GM23248 (cell line): Measurements from ENCODE around the gene TFPI2. TPM values are rescaled to one million over a fixed set of nuclear protein-coding genes. Genes with fewer than 3 reads are reported as not detected.

Experiments
- DNase-seq: peaks from one replicate; pipeline ENCODE4 v3.0.0-alpha.2; 2015
- H2AFZ ChIP-seq: fragments of 200-600 bp; sonication (generic); 2 replicates; pipeline ENCODE4 v1.6.1; 2016; ENCODE audit warnings: antibody characterized with exemption
- H3F3A ChIP-seq: fragments of 200-600 bp; sonication (generic); 2 replicates; pipeline ENCODE4 v1.6.1; 2016; ENCODE audit warnings: mild to moderate bottlenecking, antibody characterized with exemption, mixed run types; ENCODE audit not compliant: insufficient read depth
- H3K27ac ChIP-seq: fragments of 200-600 bp; sonication (generic); 2 replicates; pipeline ENCODE4 v1.5.1; 2016; ENCODE audit warnings: mild to moderate bottlenecking
- H3K27me3 ChIP-seq: fragments of 200-600 bp; sonication (generic); replicated peaks from 2 replicates; pipeline ENCODE4 v1.6.1; 2016; ENCODE audit warnings: mild to moderate bottlenecking; ENCODE audit not compliant: insufficient read depth
- H3K36me3 ChIP-seq: fragments of 200-600 bp; sonication (generic); 2 replicates; pipeline ENCODE4 v1.6.1; 2016; ENCODE audit warnings: low read depth, mild to moderate bottlenecking
- H3K4me1 ChIP-seq: fragments of 200-600 bp; sonication (generic); 2 replicates; pipeline ENCODE4 v1.6.1; 2016; ENCODE audit warnings: mild to moderate bottlenecking; ENCODE audit not compliant: insufficient read depth
- H3K4me2 ChIP-seq: fragments of 200-600 bp; sonication (generic); one replicate; pipeline ENCODE4 v1.6.1; 2016; ENCODE audit warnings: mild to moderate bottlenecking; ENCODE audit not compliant: unreplicated experiment
- H3K4me3 ChIP-seq: fragments of 200-600 bp; sonication (generic); 2 replicates; pipeline ENCODE4 v1.5.1; 2016; ENCODE audit warnings: mild to moderate bottlenecking
- H3K79me2 ChIP-seq: fragments of 200-600 bp; sonication (generic); 2 replicates; pipeline ENCODE4 v1.6.1; 2016; ENCODE audit warnings: mild to moderate bottlenecking; ENCODE audit not compliant: insufficient read depth
- H3K9ac ChIP-seq: fragments of 200-600 bp; sonication (generic); 2 replicates; pipeline ENCODE4 v1.6.1; 2016; ENCODE audit warnings: mild to moderate bottlenecking
- H3K9me2 ChIP-seq: fragments of 200-600 bp; sonication (generic); 2 replicates; pipeline ENCODE4 v1.6.1; 2016; ENCODE audit warnings: mixed run types, mild to moderate bottlenecking, moderate library complexity; ENCODE audit not compliant: insufficient read depth
- H3K9me3 ChIP-seq: fragments of 200-600 bp; sonication (generic); one replicate; pipeline ENCODE4 v1.6.1; 2017; ENCODE audit warnings: low read depth
- H4K20me1 ChIP-seq: fragments of 200-600 bp; sonication (generic); 2 replicates; pipeline ENCODE4 v1.6.0; 2016; ENCODE audit not compliant: insufficient read depth
- EZH2 ChIP-seq: fragments of 200-600 bp; sonication (generic); IDR thresholded peaks from 2 replicates; pipeline ENCODE4 v1.6.1; 2018; ENCODE audit warnings: antibody characterized with exemption, mild to moderate bottlenecking; ENCODE audit not compliant: insufficient read depth, poor library complexity, severe bottlenecking
- EZH2phosphoT487 ChIP-seq: fragments of 200-600 bp; sonication (generic); IDR thresholded peaks from 2 replicates; pipeline ENCODE4 v1.6.1; 2018; ENCODE audit warnings: antibody characterized with exemption, moderate library complexity, mild to moderate bottlenecking, low read depth; ENCODE audit not compliant: insufficient read depth
- WGBS, 2 experiments: methylation state at CpG; one replicate each; pipeline ENCODE4 v1.1.6; 2015 to 2017; ENCODE audit warnings: low lambda C conversion rate in 2 of 2, low coverage in 1 of 2; ENCODE audit errors: missing lambda C conversion rate in 2 of 2; 5-methylcytosine and 5-hydroxymethylcytosine counted together
- in situ Hi-C: fragments of 300-500 bp; cut with MboI; formaldehyde crosslinking; loops from 2 replicates; pipeline ENCODE4 v1.15.0; 2020
- polyA plus RNA-seq: library from polyadenylated mRNA; unstranded; fragments of >200 nt; fragmentation: Nextera tagmentation; extraction: Ambion mirVana; gene quantifications from 2 replicates; pipeline ENCODE4 v1.2.1, GENCODE V29; 2016
- total RNA-seq: library from RNA; depleted of rRNA; stranded (reverse); fragments of >200 nt; shearing (Covaris generic); gene quantifications from 2 replicates; pipeline ENCODE4 v1.2.3, GENCODE V29; 2014

The TFPI2 gene
- total and polyA plus RNA-seq, 2 experiments from 2014 or later = 654 to 706 TPM

DNA sequence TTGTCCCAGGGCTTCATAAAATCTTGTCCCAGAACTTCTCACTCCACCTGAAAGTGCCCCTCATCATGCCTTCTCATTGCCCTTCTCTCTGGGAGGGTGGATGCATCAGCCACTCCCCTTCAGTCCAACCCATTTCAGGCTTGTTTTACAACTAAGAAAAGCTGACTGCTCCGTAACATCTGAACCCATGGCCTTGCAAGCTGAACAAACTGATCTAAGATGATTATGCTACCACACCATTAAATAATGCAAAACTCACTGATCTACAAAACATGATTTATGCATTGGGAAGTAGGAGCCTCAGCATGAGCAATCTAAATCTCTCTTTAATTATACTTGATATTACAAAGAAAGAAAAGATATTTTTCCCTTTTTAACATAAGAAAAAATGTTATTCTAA, 34.8 kb downstream of the TFPI2 start:
- no peaks in the 10 kb centered on the region; the same call in 1 of the 2 replicates for H3K9me2 ChIP-seq
- H3K4me3 ChIP-seq = no peak overlapping the region
- H3K4me2 ChIP-seq = no peak overlapping the region
- no peak overlapping the region for H3K9ac ChIP-seq
- 0 out of 2 replicates have a peak, but pooled peaks cover 6% of the 10 kb centered on the region for H3F3A ChIP-seq
- H2AFZ ChIP-seq = no peak overlapping the region
- H4K20me1 ChIP-seq = no peaks in the 10 kb centered on the region
- in situ Hi-C loops = no loop called here
- H3K27me3 ChIP-seq = no peaks in the 10 kb centered on the region
- H3K36me3 ChIP-seq = no peaks in the 10 kb centered on the region
- DNase-seq = no peak
- H3K9me3 ChIP-seq = no peaks in the 10 kb centered on the region
- H3K4me1 ChIP-seq = 0 out of 2 replicates have a peak, but pooled peaks cover 5% of the 10 kb centered on the region
- H3K79me2 ChIP-seq = no peaks in the 10 kb centered on the region
- WGBS, 2 experiments = 79 to 92% methylated on average over 1 of the region's 1 CpG
- TF ChIP-seq EZH2phosphoT487 = no peak
- no peak for TF ChIP-seq EZH2
- no peak overlapping the region for H3K27ac ChIP-seq

DNA sequence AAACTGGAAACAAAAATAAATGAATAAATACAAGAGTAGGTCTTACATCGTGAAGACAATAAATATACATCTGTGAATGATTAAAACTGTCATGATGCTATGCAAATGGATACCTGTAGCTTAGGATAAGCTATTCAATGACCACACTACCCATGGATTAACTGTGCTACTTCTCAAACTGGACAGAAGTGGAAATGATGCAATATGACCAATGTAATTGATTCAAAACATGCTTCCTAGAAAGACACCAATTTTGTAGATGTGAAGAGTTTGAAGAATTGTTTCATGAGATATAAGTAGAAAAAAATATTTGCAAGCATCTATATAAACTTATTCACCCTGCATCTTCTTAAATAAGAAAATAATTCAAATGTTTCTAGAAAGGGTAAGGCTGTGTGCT, 36.1 kb downstream of the TFPI2 start:
- H3K79me2 ChIP-seq = no peaks in the 10 kb centered on the region
- H3K27me3 ChIP-seq = no peaks in the 10 kb centered on the region
- no peaks in the 10 kb centered on the region; the same call in 1 of the 2 replicates for H3K9me2 ChIP-seq
- 90 to 98% methylated on average over 1 of the region's 1 CpG for WGBS, 2 experiments
- TF ChIP-seq EZH2phosphoT487 = no peak
- in situ Hi-C loops = no loop called here
- no peak overlapping the region for H2AFZ ChIP-seq
- H3K9ac ChIP-seq = no peak overlapping the region
- no peak overlapping the region for H3K4me3 ChIP-seq
- no peak for DNase-seq
- H4K20me1 ChIP-seq = no peaks in the 10 kb centered on the region
- no peaks in the 10 kb centered on the region for H3K36me3 ChIP-seq
- H3K4me1 ChIP-seq = 0 out of 2 replicates have a peak, but pooled peaks cover 5% of the 10 kb centered on the region
- 0 out of 2 replicates have a peak, but pooled peaks cover 6% of the 10 kb centered on the region for H3F3A ChIP-seq
- no peak overlapping the region for H3K27ac ChIP-seq
- H3K4me2 ChIP-seq = no peak overlapping the region
- no peaks in the 10 kb centered on the region for H3K9me3 ChIP-seq

DNA sequence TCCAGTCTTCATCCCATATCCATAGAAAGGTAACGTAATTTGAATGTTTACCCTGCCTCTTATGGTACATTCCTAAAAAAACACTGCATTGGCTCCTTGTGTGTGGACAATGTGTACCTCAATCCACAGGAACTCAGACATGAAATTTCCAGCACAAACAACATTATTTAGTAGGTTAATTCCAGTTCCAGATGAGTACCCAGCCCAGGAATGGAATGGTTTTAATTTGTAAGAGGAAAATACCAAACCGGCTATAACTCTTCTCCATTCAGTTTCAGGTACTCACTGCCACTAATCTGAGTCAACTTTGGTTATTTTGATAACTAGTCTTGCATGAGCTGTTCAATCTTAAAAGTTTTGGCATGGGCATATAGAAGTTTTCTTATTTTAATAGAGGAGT, 39.0 kb downstream of the TFPI2 start:
- WGBS, 2 experiments = 67 to 80% methylated on average over 2 of the region's 2 CpGs
- H3K9me2 ChIP-seq = no peaks in the 10 kb centered on the region
- H3K9ac ChIP-seq = no peak overlapping the region
- H4K20me1 ChIP-seq = no peaks in the 10 kb centered on the region
- H3F3A ChIP-seq = 0 out of 2 replicates have a peak, but pooled peaks cover 6% of the 10 kb centered on the region
- H2AFZ ChIP-seq = no peak overlapping the region
- no peaks in the 10 kb centered on the region for H3K79me2 ChIP-seq
- H3K4me1 ChIP-seq = 0 out of 2 replicates have a peak, but pooled peaks cover 3% of the 10 kb centered on the region
- no peaks in the 10 kb centered on the region for H3K36me3 ChIP-seq
- no peak for DNase-seq
- H3K4me2 ChIP-seq = no peak overlapping the region
- TF ChIP-seq EZH2phosphoT487 (no peak), EZH2 (no peak)
- H3K27me3 ChIP-seq = no peaks in the 10 kb centered on the region
- H3K9me3 ChIP-seq = no peaks in the 10 kb centered on the region
- in situ Hi-C loops = no loop called here
- no peak overlapping the region for H3K4me3 ChIP-seq
- no peak overlapping the region for H3K27ac ChIP-seq

DNA sequence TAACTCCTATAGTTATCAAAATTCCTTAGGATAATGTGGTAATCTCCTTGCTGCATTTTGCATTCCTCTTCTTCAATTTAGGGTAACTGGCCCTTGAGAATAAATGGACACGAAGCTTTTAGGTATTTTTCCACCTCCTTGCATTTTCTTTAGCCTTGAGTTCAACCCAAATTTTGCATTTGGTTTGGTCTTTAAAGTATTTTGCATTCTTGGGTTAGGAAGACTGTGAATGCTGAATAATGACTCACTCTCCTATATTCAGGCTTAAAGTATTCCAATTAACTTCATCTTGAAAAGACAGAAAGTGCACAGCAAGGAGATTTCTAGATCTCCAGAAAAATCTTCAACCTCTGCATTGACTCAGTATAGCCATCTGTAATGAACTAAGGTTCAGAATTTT, 47.3 kb downstream of the TFPI2 start:
- Histone ChIP-seq H3K27me3 (no peaks in the 10 kb centered on the region), H4K20me1 (no peaks in the 10 kb centered on the region), H3K9ac (no peak overlapping the region), H3K9me2 (no peaks in the 10 kb centered on the region), H3K36me3 (no peaks in the 10 kb centered on the region), H2AFZ (no peak overlapping the region), H3K4me1 (peaks cover 17% of the 10 kb centered on the region), H3K4me2 (peak overlapping the region; percentile 48), H3K27ac (no peak overlapping the region), H3K9me3 (no peaks in the 10 kb centered on the region), H3K79me2 (no peaks in the 10 kb centered on the region), H3F3A (peaks cover 15% of the 10 kb centered on the region), H3K4me3 (no peak overlapping the region)
- in situ Hi-C loops = no loop called here
- no peak for TF ChIP-seq EZH2
- no peak for TF ChIP-seq EZH2phosphoT487
- WGBS, 2 experiments = 64% methylated on average over 1 of the region's 1 CpG
- DNase-seq = peak; percentile 55

DNA sequence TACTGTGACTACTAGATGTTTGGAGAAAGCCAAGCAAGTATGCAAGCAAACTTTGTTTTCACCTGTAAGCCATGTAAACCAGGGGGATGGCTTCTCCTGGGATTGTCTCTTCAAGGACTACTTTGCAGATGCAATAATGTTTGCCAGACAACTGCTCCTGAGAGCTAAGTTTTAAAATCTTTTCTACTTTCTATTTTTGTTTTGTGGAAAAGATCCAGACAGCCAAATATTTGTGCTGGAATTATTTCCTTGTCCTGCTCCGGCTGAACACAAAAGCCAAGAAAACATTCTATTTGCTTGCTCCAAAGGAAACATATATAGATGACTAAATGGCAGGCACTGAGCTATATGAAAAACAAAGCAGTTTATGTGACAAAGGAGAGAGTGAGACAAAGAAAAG, 51.6 kb downstream of the TFPI2 start:
- H3K4me1 ChIP-seq = peaks cover 28% of the 10 kb centered on the region
- no peak overlapping the region for H3K4me2 ChIP-seq
- no peaks in the 10 kb centered on the region for H3K9me3 ChIP-seq
- H3K79me2 ChIP-seq = no peaks in the 10 kb centered on the region
- H3K27me3 ChIP-seq = no peaks in the 10 kb centered on the region
- H3K36me3 ChIP-seq = no peaks in the 10 kb centered on the region
- in situ Hi-C loops = no loop called here
- H3K4me3 ChIP-seq = no peak overlapping the region
- 30 to 39% methylated on average over 1 of the region's 1 CpG for WGBS, 2 experiments
- no peak for DNase-seq
- TF ChIP-seq EZH2 (no peak), EZH2phosphoT487 (no peak)
- no peak overlapping the region for H3K9ac ChIP-seq
- peaks cover 12% of the 10 kb centered on the region for H3F3A ChIP-seq
- no peaks in the 10 kb centered on the region for H4K20me1 ChIP-seq
- no peak overlapping the region for H3K27ac ChIP-seq
- no peaks in the 10 kb centered on the region for H3K9me2 ChIP-seq
- peak overlapping the region; percentile 32; the same call in 1 of the 2 replicates for H2AFZ ChIP-seq
